ENCODE data around the gene RDH13.
"Not testable (repeated sequence)": the region's sequence is repeated elsewhere in the genome, so short reads cannot be mapped to it uniquely, and the experiment has no call there.

The RDH13 gene

DNA sequence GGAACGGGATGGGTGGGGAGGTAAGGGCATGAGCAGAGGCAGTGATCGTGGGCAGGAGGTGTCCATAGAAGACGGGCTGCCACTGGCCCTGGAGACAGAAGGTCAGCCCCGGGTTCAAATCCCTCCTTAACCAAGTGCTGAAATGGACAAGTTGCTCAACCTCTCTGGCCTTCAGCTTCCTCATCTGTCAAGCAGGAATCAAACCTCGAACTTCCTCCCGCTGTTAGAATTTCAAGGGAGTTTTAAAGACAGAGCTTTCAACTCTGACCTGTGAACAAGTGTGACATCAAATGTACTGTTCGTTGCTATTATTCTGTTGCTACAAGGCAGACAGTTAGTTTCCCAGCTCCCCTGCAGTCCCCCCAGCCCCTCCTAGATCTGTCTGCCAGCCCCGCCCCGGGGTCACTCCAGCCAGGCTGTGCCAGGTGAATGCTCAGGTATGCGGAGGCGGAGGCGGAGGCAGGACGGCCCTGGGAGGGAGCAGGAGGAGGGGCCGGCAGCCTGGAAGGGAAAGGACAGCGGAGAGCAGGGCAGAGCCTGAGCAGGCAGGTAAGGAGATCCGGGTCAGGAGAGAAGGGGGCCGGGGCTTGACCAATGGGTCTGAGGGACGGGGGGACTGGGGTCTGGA, 12.5 kb upstream of the RDH13 start, which contains the start of gene EPS8L1:
TSS of gene EPS8L1 (plus strand) at position 499 of the 628 bp plus-strand sequence. CDS start 576 bp downstream, outside the sequence.
- no peaks in the 10 kb centered on the region for H3K4me1 ChIP-seq (ENCODE audit: control insufficient read depth, insufficient read depth, low read length)
- WGBS, 2 experiments = 32 to 34% methylated on average over 18 of the region's 18 CpGs
- H3K27me3 ChIP-seq (ENCODE audit: control insufficient read depth, insufficient read depth, low read length, poor library complexity, severe bottlenecking) = peaks cover 65% of the 10 kb centered on the region
- H3K27ac ChIP-seq (ENCODE audit: insufficient read depth, low read depth, low read length, poor library complexity, severe bottlenecking) = no peak within 1 kb of the TSS
- H3K9me3 ChIP-seq (ENCODE audit: control insufficient read depth, low read length) = no peaks in the 10 kb centered on the region
- no peak within 1 kb of the TSS for H3K4me3 ChIP-seq (ENCODE audit: insufficient read depth, low read depth, low read length)
- H3K36me3 ChIP-seq (ENCODE audit: control insufficient read depth, insufficient read depth, low read length) = no peaks in the 10 kb centered on the region

- Histone ChIP-seq H3K4me3 (ENCODE audit: insufficient read depth, low read depth, low read length) (no peak overlapping the region), H3K4me1 (ENCODE audit: control insufficient read depth, insufficient read depth, low read length) (peaks cover 9% of the 10 kb centered on the region), H3K36me3 (ENCODE audit: control insufficient read depth, insufficient read depth, low read length) (no peaks in the 10 kb centered on the region), H3K27me3 (ENCODE audit: control insufficient read depth, insufficient read depth, low read length, poor library complexity, severe bottlenecking) (peaks cover 77% of the 10 kb centered on the region), H3K9me3 (ENCODE audit: control insufficient read depth, low read length) (no peaks in the 10 kb centered on the region), H3K27ac (ENCODE audit: insufficient read depth, low read depth, low read length, poor library complexity, severe bottlenecking) (no peak overlapping the region)
- 68 to 71% methylated on average over 8 of the region's 8 CpGs for WGBS, 2 experiments
These were observed 9.0 kb upstream of the RDH13 start for GRCh38 chr19:55071913-55072312.

DNA sequence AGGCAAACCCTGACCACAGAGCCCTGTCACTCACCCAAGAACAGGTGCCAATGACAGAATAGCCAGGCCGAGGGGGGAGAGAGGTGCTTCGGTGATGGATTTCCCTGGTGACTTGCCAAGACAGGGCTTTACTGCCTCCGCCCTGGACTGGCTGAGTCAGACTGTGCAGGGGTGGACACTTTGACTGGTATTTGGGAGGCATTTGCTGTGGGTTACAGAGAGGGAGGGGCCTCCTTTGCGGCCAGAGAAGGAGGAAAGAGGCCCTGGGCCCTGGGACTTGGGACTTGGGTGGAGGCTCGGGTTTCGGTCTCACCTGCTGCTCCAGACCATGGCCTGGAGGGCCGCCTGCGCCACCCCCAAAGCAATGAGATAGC, 8.2 kb upstream of the RDH13 start:
- H3K4me3 ChIP-seq (ENCODE audit: insufficient read depth, low read depth, low read length) = no peak overlapping the region
- peaks cover 78% of the 10 kb centered on the region for H3K27me3 ChIP-seq (ENCODE audit: control insufficient read depth, insufficient read depth, low read length, poor library complexity, severe bottlenecking)
- 76 to 77% methylated on average over 8 of the region's 8 CpGs for WGBS, 2 experiments
- no peak overlapping the region for H3K27ac ChIP-seq (ENCODE audit: insufficient read depth, low read depth, low read length, poor library complexity, severe bottlenecking)
- peaks cover 9% of the 10 kb centered on the region for H3K4me1 ChIP-seq (ENCODE audit: control insufficient read depth, insufficient read depth, low read length)
- H3K9me3 ChIP-seq (ENCODE audit: control insufficient read depth, low read length) = no peaks in the 10 kb centered on the region
- H3K36me3 ChIP-seq (ENCODE audit: control insufficient read depth, insufficient read depth, low read length) = no peaks in the 10 kb centered on the region

DNA sequence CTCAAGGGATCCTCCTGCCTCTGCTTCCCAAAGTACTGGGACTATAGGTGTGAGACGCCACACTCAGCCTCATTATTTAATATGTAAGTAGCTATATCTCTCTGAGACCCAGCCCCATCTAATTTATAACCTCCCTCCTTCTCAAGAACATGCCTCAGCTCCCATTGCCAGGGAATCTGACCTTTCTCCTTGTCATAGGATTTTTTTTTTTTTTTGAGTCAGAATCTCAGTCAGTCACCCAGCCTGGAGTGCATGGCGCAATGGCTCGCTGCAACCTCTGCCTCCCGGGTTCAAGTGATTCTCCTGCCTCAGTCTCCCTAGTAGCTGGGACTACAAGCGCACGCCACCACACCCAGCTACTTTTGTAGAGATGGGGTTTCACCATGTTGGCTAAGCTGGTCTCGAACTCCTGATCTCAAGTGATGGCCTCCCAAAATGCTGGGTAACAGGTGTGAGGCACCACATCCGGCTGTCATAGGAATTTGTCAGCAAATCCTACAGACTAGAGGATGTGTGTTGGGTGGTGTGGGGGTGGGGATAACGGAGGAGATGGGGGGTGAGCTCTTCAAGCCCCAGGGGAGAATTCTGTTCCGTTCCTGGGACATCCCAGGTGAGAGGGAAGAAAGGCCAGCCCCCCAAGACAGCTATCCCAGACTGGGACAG, 7.6 kb upstream of the RDH13 start:
- Histone ChIP-seq H3K27me3 (ENCODE audit: control insufficient read depth, insufficient read depth, low read length, poor library complexity, severe bottlenecking) (peaks cover 78% of the 10 kb centered on the region), H3K4me1 (ENCODE audit: control insufficient read depth, insufficient read depth, low read length) (peaks cover 9% of the 10 kb centered on the region), H3K27ac (ENCODE audit: insufficient read depth, low read depth, low read length, poor library complexity, severe bottlenecking) (no peak overlapping the region), H3K36me3 (ENCODE audit: control insufficient read depth, insufficient read depth, low read length) (no peaks in the 10 kb centered on the region), H3K9me3 (ENCODE audit: control insufficient read depth, low read length) (no peaks in the 10 kb centered on the region), H3K4me3 (ENCODE audit: insufficient read depth, low read depth, low read length) (no peak overlapping the region)
- 85 to 90% methylated on average over 9 to 10 of the region's 10 CpGs for WGBS, 2 experiments

- Histone ChIP-seq H3K9me3 (ENCODE audit: control insufficient read depth, low read length) (no peaks in the 10 kb centered on the region), H3K27ac (ENCODE audit: insufficient read depth, low read depth, low read length, poor library complexity, severe bottlenecking) (no peak overlapping the region), H3K36me3 (ENCODE audit: control insufficient read depth, insufficient read depth, low read length) (no peaks in the 10 kb centered on the region), H3K4me3 (ENCODE audit: insufficient read depth, low read depth, low read length) (no peak overlapping the region), H3K4me1 (ENCODE audit: control insufficient read depth, insufficient read depth, low read length) (peaks cover 9% of the 10 kb centered on the region), H3K27me3 (ENCODE audit: control insufficient read depth, insufficient read depth, low read length, poor library complexity, severe bottlenecking) (peaks cover 77% of the 10 kb centered on the region)
- 93 to 94% methylated on average over 2 of the region's 2 CpGs for WGBS, 2 experiments
These were observed 6.9 kb upstream of the RDH13 start for GRCh38 chr19:55069865-55070197.

- no peaks in the 10 kb centered on the region for H3K36me3 ChIP-seq (ENCODE audit: control insufficient read depth, insufficient read depth, low read length)
- H3K9me3 ChIP-seq (ENCODE audit: control insufficient read depth, low read length) = no peaks in the 10 kb centered on the region
- H3K27ac ChIP-seq (ENCODE audit: insufficient read depth, low read depth, low read length, poor library complexity, severe bottlenecking) = no peak overlapping the region
- no peak overlapping the region for H3K4me3 ChIP-seq (ENCODE audit: insufficient read depth, low read depth, low read length)
- 4 to 6% methylated on average over 30 of the region's 30 CpGs for WGBS, 2 experiments
- peaks cover 82% of the 10 kb centered on the region for H3K27me3 ChIP-seq (ENCODE audit: control insufficient read depth, insufficient read depth, low read length, poor library complexity, severe bottlenecking)
- H3K4me1 ChIP-seq (ENCODE audit: control insufficient read depth, insufficient read depth, low read length) = peaks cover 9% of the 10 kb centered on the region
These were observed 6.3 kb upstream of the RDH13 start for GRCh38 chr19:55068950-55069864.

GRCh38 chr19:55067869-55068268, 4.9 kb upstream of the RDH13 start:
- Histone ChIP-seq H3K9me3 (ENCODE audit: control insufficient read depth, low read length) (no peaks in the 10 kb centered on the region), H3K4me1 (ENCODE audit: control insufficient read depth, insufficient read depth, low read length) (peaks cover 9% of the 10 kb centered on the region), H3K27me3 (ENCODE audit: control insufficient read depth, insufficient read depth, low read length, poor library complexity, severe bottlenecking) (peaks cover 83% of the 10 kb centered on the region), H3K27ac (ENCODE audit: insufficient read depth, low read depth, low read length, poor library complexity, severe bottlenecking) (no peak overlapping the region), H3K36me3 (ENCODE audit: control insufficient read depth, insufficient read depth, low read length) (no peaks in the 10 kb centered on the region), H3K4me3 (ENCODE audit: insufficient read depth, low read depth, low read length) (no peak overlapping the region)
- 51 to 55% methylated on average over 3 of the region's 3 CpGs for WGBS, 2 experiments

GRCh38 chr19:55066107-55066709, 3.3 kb upstream of the RDH13 start:
- H3K9me3 ChIP-seq (ENCODE audit: control insufficient read depth, low read length) = no peaks in the 10 kb centered on the region
- H3K4me3 ChIP-seq (ENCODE audit: insufficient read depth, low read depth, low read length) = no peak overlapping the region
- H3K4me1 ChIP-seq (ENCODE audit: control insufficient read depth, insufficient read depth, low read length) = peaks cover 16% of the 10 kb centered on the region
- WGBS, 2 experiments = 34 to 39% methylated on average over 2 of the region's 2 CpGs
- peaks cover 83% of the 10 kb centered on the region for H3K27me3 ChIP-seq (ENCODE audit: control insufficient read depth, insufficient read depth, low read length, poor library complexity, severe bottlenecking)
- no peak overlapping the region for H3K27ac ChIP-seq (ENCODE audit: insufficient read depth, low read depth, low read length, poor library complexity, severe bottlenecking)
- no peaks in the 10 kb centered on the region for H3K36me3 ChIP-seq (ENCODE audit: control insufficient read depth, insufficient read depth, low read length)

- 83 to 85% methylated on average over 9 of the region's 9 CpGs for WGBS, 2 experiments
- H3K27me3 ChIP-seq (ENCODE audit: control insufficient read depth, insufficient read depth, low read length, poor library complexity, severe bottlenecking) = peaks cover 76% of the 10 kb centered on the region
- not testable (repeated sequence) for H3K36me3 ChIP-seq (ENCODE audit: control insufficient read depth, insufficient read depth, low read length); H3K9me3 ChIP-seq (ENCODE audit: control insufficient read depth, low read length); H3K27ac ChIP-seq (ENCODE audit: insufficient read depth, low read depth, low read length, poor library complexity, severe bottlenecking); H3K4me3 ChIP-seq (ENCODE audit: insufficient read depth, low read depth, low read length)
- peaks cover 16% of the 10 kb centered on the region for H3K4me1 ChIP-seq (ENCODE audit: control insufficient read depth, insufficient read depth, low read length)
These were observed 2.6 kb upstream of the RDH13 start for GRCh38 chr19:55065516-55065915.

- Histone ChIP-seq H3K36me3 (ENCODE audit: control insufficient read depth, insufficient read depth, low read length) (no peaks in the 10 kb centered on the region), H3K9me3 (ENCODE audit: control insufficient read depth, low read length) (no peaks in the 10 kb centered on the region), H3K4me3 (ENCODE audit: insufficient read depth, low read depth, low read length) (no peak overlapping the region), H3K27ac (ENCODE audit: insufficient read depth, low read depth, low read length, poor library complexity, severe bottlenecking) (no peak overlapping the region), H3K27me3 (ENCODE audit: control insufficient read depth, insufficient read depth, low read length, poor library complexity, severe bottlenecking) (peaks cover 56% of the 10 kb centered on the region), H3K4me1 (ENCODE audit: control insufficient read depth, insufficient read depth, low read length) (peaks cover 8% of the 10 kb centered on the region)
- WGBS, 2 experiments = 81 to 85% methylated on average over 3 of the region's 3 CpGs
These were observed 520 bp upstream of the RDH13 start for GRCh38 chr19:55063492-55063843.
